ENCODE results near the gene ZNF207. TPM values are rescaled to one million over a fixed set of nuclear protein-coding genes. Genes with fewer than 3 reads are reported as not detected.
"Not testable (repeated sequence)": the region's sequence is repeated elsewhere in the genome, so short reads cannot be mapped to it uniquely, and the experiment has no call there.

Gene ZNF207
- total and polyA plus RNA-seq, 12 donors: 58.8 to 193 (median 130) TPM

- Histone ChIP-seq H3K4me1 (replicated peaks in 1 of 2) (no peaks in the 10 kb centered on the region), H3K36me3 (replicated peaks in 1 of 2) (no peaks in the 10 kb centered on the region), H3K27ac (no peak overlapping the region), H3K9me3 (replicated peaks in 1 of 3) (no peaks in the 10 kb centered on the region), H3K4me3 (no peak overlapping the region), H3K27me3 (no peaks in the 10 kb centered on the region)
- WGBS, 4 donors: 85 to 88% (median 86%) methylated on average over 9 of the region's 9 CpGs
- DNase-seq: no peak
- intact Hi-C loops (cut with DNase I): no loop called here
- no peak for TF ChIP-seq POLR2A (IDR thresholded peaks at IDR 0.05)
- TF ChIP-seq, protein P1, sequence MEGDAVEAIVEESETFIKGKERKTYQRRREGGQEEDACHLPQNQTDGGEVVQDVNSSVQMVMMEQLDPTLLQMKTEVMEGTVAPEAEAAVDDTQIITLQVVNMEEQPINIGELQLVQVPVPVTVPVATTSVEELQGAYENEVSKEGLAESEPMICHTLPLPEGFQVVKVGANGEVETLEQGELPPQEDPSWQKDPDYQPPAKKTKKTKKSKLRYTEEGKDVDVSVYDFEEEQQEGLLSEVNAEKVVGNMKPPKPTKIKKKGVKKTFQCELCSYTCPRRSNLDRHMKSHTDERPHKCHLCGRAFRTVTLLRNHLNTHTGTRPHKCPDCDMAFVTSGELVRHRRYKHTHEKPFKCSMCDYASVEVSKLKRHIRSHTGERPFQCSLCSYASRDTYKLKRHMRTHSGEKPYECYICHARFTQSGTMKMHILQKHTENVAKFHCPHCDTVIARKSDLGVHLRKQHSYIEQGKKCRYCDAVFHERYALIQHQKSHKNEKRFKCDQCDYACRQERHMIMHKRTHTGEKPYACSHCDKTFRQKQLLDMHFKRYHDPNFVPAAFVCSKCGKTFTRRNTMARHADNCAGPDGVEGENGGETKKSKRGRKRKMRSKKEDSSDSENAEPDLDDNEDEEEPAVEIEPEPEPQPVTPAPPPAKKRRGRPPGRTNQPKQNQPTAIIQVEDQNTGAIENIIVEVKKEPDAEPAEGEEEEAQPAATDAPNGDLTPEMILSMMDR (IDR thresholded peaks at IDR 0.05): no peak
Observed at GRCh38 chr17:32314636-32315035, 35.3 kb upstream of the ZNF207 start.

- TF ChIP-seq, protein P1 (IDR thresholded peaks at IDR 0.05): no peak
- no peak for TF ChIP-seq POLR2A (IDR thresholded peaks at IDR 0.05)
- Histone ChIP-seq H3K4me1 (replicated peaks in 1 of 2) (no peaks in the 10 kb centered on the region), H3K9me3 (replicated peaks in 1 of 3) (no peaks in the 10 kb centered on the region), H3K4me3 (no peak overlapping the region), H3K27me3 (no peaks in the 10 kb centered on the region), H3K36me3 (replicated peaks in 1 of 2) (no peaks in the 10 kb centered on the region), H3K27ac (no peak overlapping the region)
- no peak for DNase-seq
- intact Hi-C loops (cut with DNase I): no loop called here
- WGBS, 4 donors: 92 to 93% (median 92%) methylated on average over 8 of the region's 8 CpGs
Observed at GRCh38 chr17:32315171-32315570, 34.8 kb upstream of the ZNF207 start.

DNA sequence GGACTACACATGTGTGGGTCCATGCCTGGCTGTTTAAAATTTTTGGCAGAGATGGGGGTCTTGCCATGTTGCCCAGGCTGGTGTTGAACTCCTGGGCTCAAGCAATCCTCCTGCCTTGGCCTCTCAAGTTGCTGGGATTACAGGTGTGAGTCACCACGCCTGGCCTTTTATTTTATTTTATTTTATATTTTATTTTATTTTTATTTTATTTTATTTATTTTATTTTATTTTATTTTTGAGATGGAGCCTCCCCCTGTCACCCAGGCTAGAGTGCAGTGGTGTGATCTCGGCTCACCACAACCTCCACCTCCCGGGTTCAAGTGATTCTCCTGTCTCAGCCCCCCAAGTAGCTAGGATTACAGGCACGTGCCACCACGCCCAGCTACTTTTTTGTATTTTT is 33.3 kb upstream of the ZNF207 start:
- H3K4me1 ChIP-seq (replicated peaks in 1 of 2); H3K27ac ChIP-seq; H3K4me3 ChIP-seq; intact Hi-C loops (cut with DNase I); H3K9me3 ChIP-seq (replicated peaks in 1 of 3); DNase-seq; H3K36me3 ChIP-seq (replicated peaks in 1 of 2); H3K27me3 ChIP-seq: not testable (repeated sequence)
- 94 to 96% (median 95%) methylated on average over 5 of the region's 5 CpGs for WGBS, 4 donors

- Histone ChIP-seq H3K4me3 (no peak overlapping the region), H3K27me3 (no peaks in the 10 kb centered on the region), H3K27ac (no peak overlapping the region), H3K36me3 (replicated peaks in 1 of 2) (no peaks in the 10 kb centered on the region), H3K9me3 (replicated peaks in 1 of 3) (no peaks in the 10 kb centered on the region), H3K4me1 (replicated peaks in 1 of 2) (no peaks in the 10 kb centered on the region)
- TF ChIP-seq, protein P1 (IDR thresholded peaks at IDR 0.05): no peak
- intact Hi-C loops (cut with DNase I): no loop called here
- DNase-seq: no peak
- 76 to 79% (median 78%) methylated on average over 4 of the region's 4 CpGs for WGBS, 4 donors
Observed at GRCh38 chr17:32317353-32317752, 32.6 kb upstream of the ZNF207 start.

GRCh38 chr17:32318071-32318470 is 31.9 kb upstream of the ZNF207 start:
- no peaks in the 10 kb centered on the region for H3K4me1 ChIP-seq (replicated peaks in 1 of 2)
- H3K36me3 ChIP-seq (replicated peaks in 1 of 2): no peaks in the 10 kb centered on the region
- no peaks in the 10 kb centered on the region for H3K27me3 ChIP-seq
- DNase-seq: no peak
- H3K27ac ChIP-seq: no peak overlapping the region
- no peak overlapping the region for H3K4me3 ChIP-seq
- no peak for TF ChIP-seq POLR2A (IDR thresholded peaks at IDR 0.05)
- TF ChIP-seq, protein P1 (IDR thresholded peaks at IDR 0.05): no peak
- WGBS, 4 donors: 92 to 95% (median 93%) methylated on average over 8 of the region's 8 CpGs
- intact Hi-C loops (cut with DNase I): loop anchor here in 1 of 2 donors (2.0 kb wide), 1 partner anchor 65 kb away; no protein-coding TSS in a partner anchor
- no peaks in the 10 kb centered on the region for H3K9me3 ChIP-seq (replicated peaks in 1 of 3)
